Nephron (organoid): ENCODE results near the gene CBX3.

Experiments
- H3K27ac Mint-ChIP-seq, 3 experiments: 2 replicates each; pipeline ENCODE4 v1.8.0; 2020; ENCODE audit warnings: mixed read lengths in 3 of 3, mild to moderate bottlenecking in 2 of 3, moderate library complexity in 1 of 3
- H3K27me3 Mint-ChIP-seq: 2 replicates; pipeline ENCODE4 v1.8.0; 2021; ENCODE audit warnings: low read depth, mild to moderate bottlenecking, moderate library complexity, mixed read lengths
- H3K36me3 Mint-ChIP-seq: 2 replicates; pipeline ENCODE4 v1.8.0; 2020; ENCODE audit warnings: low read depth, mixed read lengths
- H3K4me1 Mint-ChIP-seq: 2 replicates; pipeline ENCODE4 v1.8.0; 2020; ENCODE audit warnings: mixed read lengths
- H3K4me3 Mint-ChIP-seq, 3 experiments: 2 replicates each; pipeline ENCODE4 v1.8.0; 2020; ENCODE audit warnings: mild to moderate bottlenecking in 3 of 3, mixed read lengths in 3 of 3, moderate library complexity in 2 of 3
- H3K9me3 Mint-ChIP-seq: 2 replicates; pipeline ENCODE4 v1.8.0; 2020; ENCODE audit warnings: mixed read lengths
- TF ChIP-seq, protein P1 (sequence below), 3 experiments: fragments of 200-600 bp; sonication (generic); IDR thresholded peaks; one replicate each; pipeline ENCODE4 v1.5.0; 2021; ENCODE audit warnings: antibody characterized with exemption in 3 of 3; ENCODE audit not compliant: unreplicated experiment in 3 of 3

The CBX3 gene

DNA sequence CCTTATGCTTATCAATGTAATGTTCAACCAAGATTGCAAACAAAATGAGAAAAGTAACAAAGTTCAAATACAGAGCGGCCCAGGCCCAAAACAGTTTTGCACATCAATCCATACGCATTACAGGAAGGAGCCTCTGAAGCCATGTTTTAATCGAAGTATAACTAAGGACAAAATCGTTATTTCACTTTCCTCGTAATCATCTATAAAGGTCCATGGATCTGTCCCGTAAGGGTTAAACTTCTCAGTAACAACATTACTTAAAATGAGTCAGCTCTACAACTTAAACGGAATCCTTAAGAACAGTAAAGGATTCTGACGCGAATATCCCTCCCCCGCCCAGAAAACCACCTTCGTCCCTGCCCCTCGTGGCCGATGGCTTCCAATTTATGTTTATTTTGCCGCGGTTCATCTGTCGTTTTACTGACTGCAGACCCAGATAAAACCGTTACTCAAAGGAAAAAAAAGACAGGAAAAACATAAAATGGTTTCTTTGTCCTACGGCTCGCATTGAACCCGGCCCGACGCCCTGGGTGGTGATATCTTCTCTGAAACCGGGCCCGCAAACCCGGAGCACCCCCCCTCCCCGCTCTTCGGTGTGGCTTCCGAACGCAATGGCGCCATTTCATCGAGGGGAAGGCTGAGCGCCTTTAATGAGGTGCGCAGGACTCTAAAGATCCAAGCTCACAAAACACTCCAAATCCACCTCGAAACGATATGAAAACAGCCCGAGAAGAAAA is 2.1 kb upstream of the CBX3 start:
- no peaks in the 10 kb centered on the region for H3K27me3 Mint-ChIP-seq
- TF ChIP-seq, protein P1, sequence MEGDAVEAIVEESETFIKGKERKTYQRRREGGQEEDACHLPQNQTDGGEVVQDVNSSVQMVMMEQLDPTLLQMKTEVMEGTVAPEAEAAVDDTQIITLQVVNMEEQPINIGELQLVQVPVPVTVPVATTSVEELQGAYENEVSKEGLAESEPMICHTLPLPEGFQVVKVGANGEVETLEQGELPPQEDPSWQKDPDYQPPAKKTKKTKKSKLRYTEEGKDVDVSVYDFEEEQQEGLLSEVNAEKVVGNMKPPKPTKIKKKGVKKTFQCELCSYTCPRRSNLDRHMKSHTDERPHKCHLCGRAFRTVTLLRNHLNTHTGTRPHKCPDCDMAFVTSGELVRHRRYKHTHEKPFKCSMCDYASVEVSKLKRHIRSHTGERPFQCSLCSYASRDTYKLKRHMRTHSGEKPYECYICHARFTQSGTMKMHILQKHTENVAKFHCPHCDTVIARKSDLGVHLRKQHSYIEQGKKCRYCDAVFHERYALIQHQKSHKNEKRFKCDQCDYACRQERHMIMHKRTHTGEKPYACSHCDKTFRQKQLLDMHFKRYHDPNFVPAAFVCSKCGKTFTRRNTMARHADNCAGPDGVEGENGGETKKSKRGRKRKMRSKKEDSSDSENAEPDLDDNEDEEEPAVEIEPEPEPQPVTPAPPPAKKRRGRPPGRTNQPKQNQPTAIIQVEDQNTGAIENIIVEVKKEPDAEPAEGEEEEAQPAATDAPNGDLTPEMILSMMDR (IDR thresholded peaks at IDR 0.05; ENCODE audit: unreplicated experiment in 3 of 3), result no peak
- H3K9me3 Mint-ChIP-seq, result no peaks in the 10 kb centered on the region
- peak overlapping the region; percentile 99 to 100 (median 99) for H3K4me3 Mint-ChIP-seq
- H3K36me3 Mint-ChIP-seq, result peaks cover 58% of the 10 kb centered on the region
- peaks cover 49% of the 10 kb centered on the region for H3K4me1 Mint-ChIP-seq
- peak overlapping the region; percentile 99 to 100 (median 100) for H3K27ac Mint-ChIP-seq

DNA sequence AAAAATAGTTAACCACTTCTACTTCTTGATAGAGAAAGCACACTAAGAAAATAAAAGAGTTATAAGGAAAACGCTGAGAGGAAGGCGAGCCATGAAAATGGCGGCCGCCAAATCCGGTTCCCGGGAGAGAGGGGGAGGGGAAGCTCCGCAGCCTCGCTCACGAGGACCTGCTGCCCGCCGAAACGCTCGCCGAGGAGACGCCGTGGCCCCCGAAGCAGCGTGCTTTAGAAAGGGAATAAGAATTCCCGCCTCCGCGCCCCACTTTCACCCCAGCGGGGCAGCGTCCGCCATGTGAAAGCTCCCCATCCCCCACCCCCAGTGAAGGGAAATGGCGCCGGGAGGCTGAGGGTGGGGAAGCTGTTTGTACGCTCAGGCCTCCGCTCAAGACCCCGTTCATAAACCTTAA is 1.5 kb upstream of the CBX3 start:
- Mint-ChIP-seq H3K27me3 (no peaks in the 10 kb centered on the region), H3K36me3 (peaks cover 57% of the 10 kb centered on the region), H3K4me3 (peak overlapping the region; percentile 99 to 100 (median 99)), H3K4me1 (peaks cover 54% of the 10 kb centered on the region), H3K9me3 (no peaks in the 10 kb centered on the region), H3K27ac (peak overlapping the region; percentile 99 to 100 (median 100))
- TF ChIP-seq, protein P1 (IDR thresholded peaks at IDR 0.05; ENCODE audit: unreplicated experiment in 3 of 3), result no peak

DNA sequence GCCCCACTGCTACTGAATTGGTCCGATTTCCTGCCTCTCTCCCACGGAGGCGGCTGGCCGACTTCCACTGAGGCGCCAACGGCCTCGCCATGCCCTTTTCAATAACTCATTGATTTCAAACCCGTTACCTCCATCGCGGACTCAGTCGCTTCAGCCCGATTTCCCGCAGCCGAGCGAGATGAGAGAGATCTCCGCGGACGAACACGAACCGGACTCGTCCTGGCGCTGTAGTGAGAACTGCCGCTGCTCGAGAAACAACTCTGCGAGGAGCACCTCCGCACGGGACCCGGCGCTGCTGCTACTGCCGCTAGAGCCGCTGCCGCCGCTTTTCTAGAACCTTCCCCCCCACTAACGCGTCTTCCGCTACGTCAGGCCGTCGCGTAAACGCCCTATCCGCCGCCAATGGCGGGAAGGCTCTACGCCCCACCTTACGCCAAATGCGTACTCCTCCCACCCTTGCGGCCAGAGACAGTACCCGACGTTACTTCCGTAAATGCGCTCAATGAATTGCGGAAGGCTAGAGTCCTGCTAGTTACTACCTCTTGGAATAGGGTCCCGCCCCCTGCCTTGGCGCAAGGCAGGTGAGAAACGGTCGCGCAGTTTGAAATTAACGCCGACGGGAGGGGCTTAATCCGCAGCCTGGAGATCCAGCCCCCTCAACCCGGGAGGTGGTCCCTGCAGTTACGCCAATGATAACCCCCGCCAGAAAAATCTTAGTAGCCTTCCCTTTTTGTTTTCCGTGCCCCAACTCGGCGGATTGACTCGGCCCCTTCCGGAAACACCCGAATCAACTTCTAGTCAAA is 900 bp upstream of the CBX3 start, which contains the start of gene HNRNPA2B1:
Gene HNRNPA2B1, minus strand, starts transcription at position 303 of the 803 bp plus-strand sequence. Its CDS starts 169 bp downstream, at position 134.
- Mint-ChIP-seq H3K9me3 (no peaks in the 10 kb centered on the region), H3K27ac (peak within 1 kb of the TSS; percentile 99 to 100 (median 100)), H3K27me3 (no peaks in the 10 kb centered on the region), H3K4me1 (peaks cover 54% of the 10 kb centered on the region), H3K4me3 (peak within 1 kb of the TSS; percentile 99 to 100 (median 99)), H3K36me3 (peaks cover 57% of the 10 kb centered on the region)
- TF ChIP-seq, protein P1 (IDR thresholded peaks at IDR 0.05; ENCODE audit: unreplicated experiment in 3 of 3), result no peak

DNA sequence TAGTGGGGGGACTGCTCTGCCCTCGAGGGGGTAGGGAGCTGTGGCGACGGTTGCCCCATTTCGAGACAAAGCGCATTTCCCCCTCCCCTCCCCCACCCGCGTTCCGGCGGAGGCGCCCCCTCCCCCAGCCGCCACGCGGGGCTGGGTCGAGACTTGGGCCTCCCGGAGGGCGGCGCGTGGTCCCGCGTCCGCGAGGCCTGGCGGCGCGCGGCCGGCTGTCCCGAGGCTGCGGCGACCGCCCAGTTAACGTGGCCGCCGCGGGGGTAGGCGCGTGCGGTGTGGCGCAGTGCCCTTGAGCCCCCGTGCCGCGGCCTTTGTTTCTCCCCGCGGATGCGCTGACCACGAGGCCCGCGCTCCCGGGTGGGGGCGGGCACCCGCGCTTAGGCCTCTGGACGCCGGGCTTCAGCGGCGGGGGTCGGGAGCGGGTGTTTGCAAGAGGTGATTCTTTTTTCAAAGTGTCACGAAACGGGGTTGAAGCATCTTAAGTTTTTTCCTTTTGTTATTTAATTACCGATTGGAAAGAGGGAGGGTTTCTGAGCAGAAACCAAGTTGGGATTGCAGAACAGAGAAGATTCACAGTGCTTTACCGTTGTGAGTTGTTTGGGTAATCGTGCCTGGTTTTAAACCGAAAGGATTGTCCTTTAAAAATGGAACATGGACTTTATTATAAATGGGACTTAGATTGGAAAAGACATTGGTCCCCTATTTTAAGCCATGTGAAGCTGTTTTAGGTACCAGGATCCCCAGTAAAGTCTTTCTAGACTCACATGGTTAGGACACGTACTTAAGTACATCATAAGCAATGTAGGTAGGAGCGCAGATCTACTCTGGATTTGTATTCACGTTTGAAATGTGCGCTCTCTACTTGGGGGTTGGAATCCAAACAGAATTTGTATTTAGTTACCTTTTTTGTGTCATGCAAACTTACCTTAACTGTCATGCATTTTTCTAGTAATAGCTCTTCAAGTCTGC is 760 bp downstream of the CBX3 start:
- TF ChIP-seq, protein P1 (IDR thresholded peaks at IDR 0.05; ENCODE audit: unreplicated experiment in 3 of 3), result no peak
- H3K27ac Mint-ChIP-seq, result peak overlapping the region; percentile 92 to 100 (median 96)
- H3K4me1 Mint-ChIP-seq, result peaks cover 47% of the 10 kb centered on the region
- H3K9me3 Mint-ChIP-seq, result no peaks in the 10 kb centered on the region
- H3K27me3 Mint-ChIP-seq, result no peaks in the 10 kb centered on the region
- H3K4me3 Mint-ChIP-seq, result peak overlapping the region; percentile 92 to 100 (median 97)
- peaks cover 54% of the 10 kb centered on the region for H3K36me3 Mint-ChIP-seq

DNA sequence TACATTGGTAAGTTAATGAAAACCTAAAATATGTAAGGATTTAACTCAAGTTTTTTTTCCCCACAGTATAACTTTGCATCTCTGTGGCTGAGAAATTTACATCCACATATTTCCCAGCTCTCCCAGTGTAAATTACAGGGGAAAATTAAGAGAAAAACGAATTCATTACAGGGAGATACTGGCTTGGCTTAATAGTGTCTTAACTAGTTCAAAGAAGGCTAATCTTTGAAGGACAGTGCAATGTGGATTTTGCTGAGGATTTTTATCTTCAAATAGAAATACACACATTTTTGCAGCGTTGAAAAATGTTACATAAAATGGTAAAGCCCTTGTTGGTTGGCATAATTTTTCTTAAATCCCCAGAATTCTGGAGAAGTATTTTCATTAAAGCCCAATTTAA is 1.5 kb downstream of the CBX3 start:
- no peaks in the 10 kb centered on the region for H3K27me3 Mint-ChIP-seq
- H3K9me3 Mint-ChIP-seq, result no peaks in the 10 kb centered on the region
- peak overlapping the region; percentile 92 to 97 (median 96) for H3K27ac Mint-ChIP-seq
- peak overlapping the region; percentile 91 to 97 (median 92) for H3K4me3 Mint-ChIP-seq
- H3K4me1 Mint-ChIP-seq, result peaks cover 44% of the 10 kb centered on the region
- H3K36me3 Mint-ChIP-seq, result peaks cover 57% of the 10 kb centered on the region
- TF ChIP-seq, protein P1 (IDR thresholded peaks at IDR 0.05; ENCODE audit: unreplicated experiment in 3 of 3), result no peak
